SIG-M5 treated with dmso at 0.1 percent for 504 hours (cell line): ENCODE results near the gene SPG7.

Experiments used
- DNase-seq: peaks from one replicate; lab custom pipeline; 2025; ENCODE audit not compliant: unreplicated experiment; lab: John Stamatoyannopoulos, UW

The SPG7 gene

GRCh38 chr16:89595330-89596060 is 87.3 kb downstream of the SPG7 start:
- DNase-seq, result no peak

DNA sequence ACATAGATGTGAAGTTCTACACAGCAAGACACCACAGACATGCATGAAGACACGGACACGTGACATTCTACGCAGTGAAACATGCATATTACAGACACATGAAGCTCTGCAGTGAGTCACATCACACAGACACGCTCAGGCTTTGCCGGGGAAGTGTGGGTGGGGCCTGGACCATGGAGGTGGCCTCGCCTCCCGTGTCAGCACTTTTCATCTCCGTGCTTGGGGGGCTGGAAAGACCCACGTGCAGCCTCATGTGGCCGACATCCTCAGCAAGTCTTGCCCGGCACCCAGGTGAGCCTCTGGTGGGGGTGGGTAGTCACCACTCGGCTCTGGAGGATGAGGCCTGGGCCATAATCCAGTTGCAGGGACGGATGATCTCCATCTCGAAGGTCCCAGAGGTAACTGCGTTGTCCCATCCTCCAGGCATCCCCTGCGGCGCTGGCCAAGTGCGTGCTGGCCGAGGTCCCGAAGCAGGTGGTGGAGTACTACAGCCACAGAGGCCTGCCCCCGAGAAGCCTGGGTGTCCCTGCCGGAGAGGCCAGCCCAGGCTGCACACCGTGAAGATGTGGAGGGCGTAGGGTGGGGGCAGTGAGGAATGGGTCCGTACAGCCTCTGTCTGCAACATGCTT is 88.0 kb downstream of the SPG7 start:
- no peak for DNase-seq

DNA sequence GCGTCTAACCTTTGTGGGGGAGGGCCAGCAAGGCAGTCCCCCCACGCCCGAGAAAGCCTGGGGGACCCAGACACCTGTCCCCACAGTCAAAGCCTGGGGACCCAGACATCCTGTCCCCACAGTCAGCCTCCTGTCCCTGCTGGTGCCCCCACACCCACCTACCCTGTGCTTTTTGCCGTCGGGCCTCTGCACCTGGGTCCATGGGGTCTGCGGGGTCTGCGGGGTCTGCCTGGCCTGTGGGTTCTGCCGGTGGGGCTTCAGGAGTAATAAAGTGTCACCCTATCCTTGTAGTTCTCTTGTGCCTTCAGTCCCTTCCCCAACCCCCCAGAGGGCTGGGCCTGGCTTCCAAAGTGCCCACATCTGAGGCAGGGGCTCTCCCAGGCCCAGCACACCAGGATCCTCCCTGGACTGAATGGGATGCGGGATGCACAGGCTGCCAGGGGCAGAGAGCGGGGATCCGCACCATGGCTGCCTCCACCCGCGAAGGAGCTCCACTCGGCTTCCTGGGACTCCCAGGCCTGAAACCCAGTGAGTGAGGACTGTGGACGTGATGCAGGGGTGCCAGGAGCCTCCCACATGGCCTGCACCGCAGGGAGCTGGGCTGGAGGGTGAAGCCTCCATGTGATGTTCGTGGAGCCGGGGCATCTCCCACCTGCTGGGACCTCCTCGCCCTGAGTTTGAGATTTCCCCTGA is 88.9 kb downstream of the SPG7 start:
- DNase-seq, result no peak

DNA sequence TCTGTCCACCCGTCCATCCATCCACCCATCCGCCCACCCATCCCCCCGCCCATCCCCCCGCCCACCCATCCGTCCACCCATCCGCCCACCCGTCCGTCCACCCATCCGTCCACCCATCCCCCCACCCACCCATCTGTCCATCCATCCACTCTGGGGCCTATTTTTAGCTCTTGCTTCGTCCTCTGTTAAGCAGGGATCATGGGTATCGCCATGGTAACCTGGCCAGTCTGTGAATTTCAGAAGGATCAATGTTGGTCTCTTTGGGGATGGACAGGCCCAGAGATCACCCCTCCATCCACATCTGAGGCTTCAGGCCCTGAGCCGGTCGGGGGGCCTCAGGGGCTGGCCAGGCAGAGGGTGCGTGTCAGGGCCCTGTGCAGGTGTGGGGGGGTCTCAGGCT is 90.0 kb downstream of the SPG7 start:
- no peak for DNase-seq

DNA sequence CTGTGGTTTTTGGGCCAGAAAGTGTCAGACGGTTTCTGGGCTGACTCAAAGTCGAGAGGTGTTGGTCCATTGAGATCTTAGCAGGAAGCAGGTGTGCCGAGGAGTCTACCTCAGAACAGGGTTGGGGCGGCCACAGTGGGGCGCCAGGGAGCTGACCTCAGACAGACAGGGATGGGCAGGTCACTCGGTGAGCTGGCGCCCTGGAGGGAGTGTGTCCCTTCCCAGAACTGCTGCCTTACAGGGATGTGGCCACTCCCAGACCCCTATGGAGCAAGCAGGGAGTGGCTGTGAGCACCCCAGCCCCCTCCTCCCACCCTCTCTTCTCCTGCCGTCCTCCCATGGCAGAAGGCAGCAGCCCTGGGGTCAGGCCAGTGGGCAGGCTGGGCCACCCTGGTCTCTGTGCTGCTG is 91.3 kb downstream of the SPG7 start:
- DNase-seq, result peak; percentile 25

GRCh38 chr16:89599902-89600301 is 91.7 kb downstream of the SPG7 start:
- DNase-seq, result no peak

GRCh38 chr16:89600427-89600826 is 92.2 kb downstream of the SPG7 start:
- no peak for DNase-seq

DNA sequence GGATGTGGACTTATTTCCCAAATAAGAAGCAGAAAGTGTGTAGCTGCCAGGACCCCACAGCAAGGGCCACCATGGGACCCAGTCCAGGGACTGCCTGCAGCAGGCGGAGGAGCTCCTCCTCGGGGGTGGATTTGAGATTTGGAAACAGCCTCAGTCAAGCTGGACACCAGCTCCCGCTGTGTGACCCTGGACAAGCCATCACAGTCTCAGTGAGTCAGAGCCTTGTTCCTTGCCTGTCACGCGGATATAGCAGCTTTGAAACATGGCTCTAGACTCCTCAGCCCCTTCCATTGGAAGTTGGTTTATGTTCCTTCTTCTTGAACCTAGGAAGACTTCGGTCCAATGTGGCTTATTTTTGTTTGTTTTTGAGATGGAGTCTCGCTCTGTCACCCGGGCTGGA is 92.8 kb downstream of the SPG7 start:
- DNase-seq, result no peak

- DNase-seq, result no peak
These were observed 93.7 kb downstream of the SPG7 start for GRCh38 chr16:89601906-89602272.

DNA sequence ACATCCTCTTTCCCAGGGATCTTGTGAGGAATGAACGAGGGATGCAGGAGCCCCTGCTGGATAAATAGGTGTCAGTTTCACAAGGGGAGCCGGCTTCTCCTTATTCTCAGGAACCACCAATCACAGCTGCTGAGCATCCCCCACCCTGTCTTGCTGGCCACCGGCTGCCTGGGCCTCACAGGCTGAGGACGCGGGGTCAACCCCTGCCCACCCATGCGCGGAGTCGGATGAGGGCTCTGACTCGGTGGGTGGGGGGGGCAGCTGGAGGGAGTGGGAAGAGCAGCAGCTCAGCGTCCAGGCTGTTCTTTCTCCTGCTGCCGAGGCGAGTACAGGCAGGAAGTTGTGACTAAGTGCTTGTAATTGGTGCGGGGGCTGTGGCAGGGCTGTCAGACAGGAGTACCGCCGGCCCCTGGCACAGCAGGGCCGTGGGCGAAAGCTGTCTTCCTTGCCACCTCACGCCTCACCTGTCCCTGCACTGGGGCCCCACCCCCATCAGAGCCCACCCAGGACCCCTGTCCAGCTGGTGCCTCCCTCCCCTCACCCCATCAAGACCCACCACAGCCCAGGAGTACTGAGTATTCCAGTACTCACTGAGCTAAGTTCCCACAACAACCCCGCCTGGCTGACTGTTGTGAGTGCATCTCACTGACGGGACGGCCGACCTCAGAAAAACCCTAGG is 94.2 kb downstream of the SPG7 start:
- peak; percentile 73 for DNase-seq

DNA sequence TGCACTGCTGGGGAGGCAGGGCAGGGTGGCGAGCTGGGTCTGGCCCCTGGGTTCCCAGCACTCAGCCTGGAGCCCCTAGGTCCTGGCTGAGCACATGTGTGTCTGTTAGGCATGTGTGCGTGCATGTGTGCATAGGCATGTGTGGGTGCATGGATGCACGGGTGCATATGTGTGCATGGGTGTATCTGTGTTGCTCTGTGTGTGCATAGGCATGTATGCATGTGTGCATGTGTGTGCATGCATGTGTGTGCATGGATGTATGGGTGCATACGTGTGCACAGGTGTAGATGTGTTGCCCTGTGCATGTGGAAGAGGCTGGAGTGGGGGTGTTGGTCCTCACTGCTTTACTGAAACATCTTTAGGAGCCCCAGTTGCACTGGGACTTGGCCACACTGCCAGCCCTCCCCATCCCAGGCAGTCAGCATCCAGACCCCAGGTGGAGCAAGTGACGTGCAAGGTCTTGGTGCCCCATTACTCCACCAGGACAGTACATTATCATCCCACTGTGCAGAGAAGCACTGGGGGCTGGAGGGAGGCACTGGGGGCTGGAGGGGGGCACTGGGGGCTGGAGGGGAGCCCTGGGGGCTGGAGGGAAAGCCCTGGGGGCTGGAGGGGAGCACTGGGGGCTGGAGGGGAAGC is 94.9 kb downstream of the SPG7 start:
- DNase-seq, result no peak

DNA sequence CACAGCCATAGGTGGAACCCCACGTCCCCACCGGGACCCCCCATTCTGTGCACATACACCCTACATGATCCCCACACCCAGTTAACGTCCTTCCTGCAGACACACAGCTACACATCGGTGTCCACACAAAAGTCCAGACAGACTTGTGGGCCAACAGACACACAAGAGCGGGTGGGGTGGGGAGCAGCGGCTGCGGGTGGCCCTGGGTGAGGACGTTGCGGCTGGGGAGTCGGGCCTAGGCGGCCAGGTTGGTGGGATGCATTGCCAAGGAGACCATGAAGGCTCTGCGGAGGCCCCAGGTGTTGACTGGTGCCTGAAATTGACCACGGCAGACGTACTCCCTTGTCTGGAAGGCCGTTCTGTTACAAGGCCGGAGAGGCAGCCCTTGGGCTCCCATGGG is 96.6 kb downstream of the SPG7 start:
- no peak for DNase-seq

- DNase-seq, result no peak
These were observed 97.2 kb downstream of the SPG7 start for GRCh38 chr16:89605186-89605970.

DNA sequence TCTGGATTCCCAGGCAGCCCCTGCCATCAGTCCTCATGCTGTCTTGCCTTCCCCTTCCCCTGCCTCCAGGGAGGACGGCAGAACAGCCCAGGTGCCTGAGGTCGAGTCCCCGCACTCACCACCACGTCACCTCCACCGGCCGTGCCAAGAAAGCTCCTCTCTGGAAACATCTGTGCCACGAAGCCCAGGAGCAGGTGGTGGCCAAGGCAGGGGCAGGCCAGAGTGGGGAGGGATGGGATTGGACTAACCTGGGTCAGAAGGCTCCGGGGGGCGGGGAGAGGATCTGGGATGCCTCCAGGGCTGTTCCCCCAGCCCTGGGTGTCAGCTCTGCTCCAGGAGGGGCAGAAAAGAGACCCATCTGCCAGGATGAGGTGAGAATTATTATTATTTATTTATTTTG is 97.8 kb downstream of the SPG7 start:
- DNase-seq, result no peak
